Measurements from ENCODE around the gene RIC8A.
"Not testable (repeated sequence)": the region's sequence is repeated elsewhere in the genome, so short reads cannot be mapped to it uniquely, and the experiment has no call there.

The RIC8A gene

GRCh38 chr11:207208-207862 is at the start of gene RIC8A, which contains the start of gene BET1L:
TSS of gene RIC8A (plus strand) at chr11:207708. CDS start at chr11:208855, 1,147 bp downstream.
TSS of gene BET1L (minus strand) at chr11:207399. CDS start at chr11:207321, 78 bp downstream.
- DNase-seq: peak; percentile 100

GRCh38 chr11:180242-180641 is 27.3 kb upstream of the RIC8A start:
- not testable (repeated sequence) for DNase-seq

GRCh38 chr11:189200-189783 is 18.2 kb upstream of the RIC8A start:
- DNase-seq: not testable (repeated sequence)

GRCh38 chr11:189843-190311 is 17.6 kb upstream of the RIC8A start:
- not testable (repeated sequence) for DNase-seq

GRCh38 chr11:190546-190945 is 17.0 kb upstream of the RIC8A start:
- not testable (repeated sequence) for DNase-seq

GRCh38 chr11:191490-192478 is 15.7 kb upstream of the RIC8A start:
- DNase-seq: not testable (repeated sequence)

GRCh38 chr11:192674-193128 is 14.8 kb upstream of the RIC8A start, which contains the start of gene SCGB1C1:
TSS of gene SCGB1C1 (plus strand) at chr11:193078. CDS start at chr11:193100, 22 bp downstream.
- not testable (repeated sequence) for DNase-seq

GRCh38 chr11:193481-193880 is 14.0 kb upstream of the RIC8A start:
- DNase-seq: not testable (repeated sequence)

GRCh38 chr11:196786-197731 is 10.4 kb upstream of the RIC8A start:
- DNase-seq: no peak

- no peak for DNase-seq
These were observed 9.7 kb upstream of the RIC8A start for GRCh38 chr11:197741-198235.

- no peak for DNase-seq
These were observed 9.2 kb upstream of the RIC8A start for GRCh38 chr11:198236-198806.

- DNase-seq: no peak
These were observed 8.4 kb upstream of the RIC8A start for GRCh38 chr11:199004-199581.

- DNase-seq: peak; percentile 35
These were observed 7.7 kb upstream of the RIC8A start for GRCh38 chr11:199782-200181.

- no peak for DNase-seq
These were observed 7.1 kb upstream of the RIC8A start for GRCh38 chr11:200224-201003.

GRCh38 chr11:201966-202365 is 5.5 kb upstream of the RIC8A start:
- peak; percentile 89 for DNase-seq

- no peak for DNase-seq
These were observed 5.0 kb upstream of the RIC8A start for GRCh38 chr11:202490-202889.

- no peak for DNase-seq
These were observed 4.2 kb upstream of the RIC8A start for GRCh38 chr11:203056-203944.

- DNase-seq: no peak
These were observed 3.4 kb upstream of the RIC8A start for GRCh38 chr11:203945-204586.
